H9 (cell line): ENCODE results near the gene CCSER1. TPM values are rescaled to one million over a fixed set of nuclear protein-coding genes. Genes with fewer than 3 reads are reported as not detected.

Experiments used
- DNase-seq: peaks from one replicate; pipeline ENCODE4 v3.0.0-alpha.2; 2017
- H2AFZ ChIP-seq: one replicate; pipeline ENCODE4 v1.6.1; 2013; ENCODE audit warnings: mild to moderate bottlenecking, low read length, control low read depth, moderate library complexity
- H2AK5ac ChIP-seq: 2 replicates; pipeline ENCODE4 v1.6.1; 2013; ENCODE audit warnings: low read length, control low read depth, mixed read lengths; ENCODE audit not compliant: insufficient read length
- H2BK120ac ChIP-seq: one replicate; pipeline ENCODE4 v1.6.1; 2013; ENCODE audit warnings: low read depth, mild to moderate bottlenecking, low read length, control low read depth, inconsistent platforms; ENCODE audit not compliant: poor library complexity, severe bottlenecking
- H2BK12ac ChIP-seq: 2 replicates; pipeline ENCODE4 v1.6.1; 2013; ENCODE audit warnings: low read length, control low read depth, mixed read lengths, low read depth; ENCODE audit not compliant: insufficient read length
- H2BK15ac ChIP-seq: 2 replicates; pipeline ENCODE4 v1.6.1; 2013; ENCODE audit warnings: low read depth, low read length, control low read depth
- H2BK20ac ChIP-seq: one replicate; pipeline ENCODE4 v1.6.1; 2013; ENCODE audit warnings: low read depth, mild to moderate bottlenecking, low read length, control low read depth, inconsistent platforms; ENCODE audit not compliant: poor library complexity, severe bottlenecking
- H2BK5ac ChIP-seq: 2 replicates; pipeline ENCODE4 v1.6.1; 2013; ENCODE audit warnings: low read length, control low read depth, mixed read lengths; ENCODE audit not compliant: insufficient read length
- H3K14ac ChIP-seq: 2 replicates; pipeline ENCODE4 v1.6.1; 2013; ENCODE audit warnings: low read length, control low read depth; ENCODE audit not compliant: insufficient read depth
- H3K18ac ChIP-seq: 2 replicates; pipeline ENCODE4 v1.6.1; 2013; ENCODE audit warnings: low read depth, mild to moderate bottlenecking, mixed read lengths, low read length, control low read depth; ENCODE audit not compliant: insufficient read length
- H3K23ac ChIP-seq: 2 replicates; pipeline ENCODE4 v1.6.1; 2013; ENCODE audit warnings: low read length, control low read depth, mixed read lengths, low read depth; ENCODE audit not compliant: insufficient read length
- H3K23me2 ChIP-seq: 2 replicates; pipeline ENCODE4 v1.6.1; 2013; ENCODE audit warnings: low read depth, mild to moderate bottlenecking, mixed read lengths, low read length, control low read depth; ENCODE audit not compliant: insufficient read length, poor library complexity, severe bottlenecking
- H3K27ac ChIP-seq: 2 replicates; pipeline ENCODE4 v1.5.1; 2013; ENCODE audit warnings: low read length, control low read depth, mixed read lengths, low read depth; ENCODE audit not compliant: insufficient read length
- H3K27me3 ChIP-seq: 2 replicates; pipeline ENCODE4 v1.6.1; 2013; ENCODE audit warnings: low read length, control low read depth, inconsistent platforms; ENCODE audit not compliant: insufficient read depth
- H3K4ac ChIP-seq: 2 replicates; pipeline ENCODE4 v1.6.1; 2013; ENCODE audit warnings: low read depth, mild to moderate bottlenecking, control low read depth, inconsistent platforms, low read length, moderate library complexity
- H3K4me1 ChIP-seq: 2 replicates; pipeline ENCODE4 v1.6.1; 2013; ENCODE audit warnings: low read length, control low read depth, inconsistent platforms; ENCODE audit not compliant: insufficient read depth
- H3K4me2 ChIP-seq: 2 replicates; pipeline ENCODE4 v1.6.1; 2013; ENCODE audit warnings: low read length, control low read depth, mixed read lengths; ENCODE audit not compliant: insufficient read length, insufficient read depth
- H3K56ac ChIP-seq: 2 replicates; pipeline ENCODE4 v1.6.1; 2013; ENCODE audit warnings: low read depth, mild to moderate bottlenecking, mixed read lengths, low read length, control low read depth; ENCODE audit not compliant: insufficient read length
- H3K79me1 ChIP-seq: 2 replicates; pipeline ENCODE4 v1.6.1; 2013; ENCODE audit warnings: low read depth, mild to moderate bottlenecking, moderate library complexity, low read length, control low read depth, inconsistent platforms; ENCODE audit not compliant: insufficient read depth, poor library complexity, severe bottlenecking
- H3K79me2 ChIP-seq: 2 replicates; pipeline ENCODE4 v1.6.1; 2013; ENCODE audit warnings: low read length, control low read depth, inconsistent platforms; ENCODE audit not compliant: insufficient read depth
- H3K9ac ChIP-seq: 2 replicates; pipeline ENCODE4 v1.6.1; 2013; ENCODE audit warnings: low read length, control low read depth, mixed read lengths; ENCODE audit not compliant: insufficient read length; ENCODE audit errors: extremely low read depth
- H3K9me3 ChIP-seq: one replicate; pipeline ENCODE4 v1.6.1; 2013; ENCODE audit warnings: low read depth, low read length, inconsistent platforms; ENCODE audit not compliant: control insufficient read depth
- H3T11ph ChIP-seq: one replicate; pipeline ENCODE4 v1.6.1; 2013; ENCODE audit warnings: mild to moderate bottlenecking, low read length, control low read depth, inconsistent platforms
- H4K20me1 ChIP-seq: one replicate; pipeline ENCODE4 v1.6.1; 2013; ENCODE audit not compliant: control insufficient read depth, insufficient read length, insufficient read depth
- H4K5ac ChIP-seq: 2 replicates; pipeline ENCODE4 v1.6.1; 2013; ENCODE audit warnings: low read depth, mild to moderate bottlenecking, mixed read lengths, low read length, control low read depth; ENCODE audit not compliant: insufficient read length
- H4K8ac ChIP-seq: replicated peaks from 2 replicates; pipeline ENCODE4 v1.6.1; 2013; ENCODE audit warnings: low read length, control low read depth, mixed read lengths, low read depth; ENCODE audit not compliant: insufficient read length
- H4K91ac ChIP-seq: 2 replicates; pipeline ENCODE4 v1.6.1; 2013; ENCODE audit warnings: low read depth, mild to moderate bottlenecking, moderate library complexity, mixed read lengths, low read length, control low read depth; ENCODE audit not compliant: insufficient read length
- H3K27ac Mint-ChIP-seq, 3 experiments: 2 replicates in 2 of 3; 3 replicates in 1 of 3; pipeline ENCODE4 v1.8.0; 2020 to 2021; ENCODE audit warnings: mixed read lengths in 3 of 3, mild to moderate bottlenecking in 1 of 3, moderate library complexity in 1 of 3
- H3K27me3 Mint-ChIP-seq: 2 replicates; pipeline ENCODE4 v1.8.0; 2021; ENCODE audit warnings: low read depth, mild to moderate bottlenecking, moderate library complexity, mixed read lengths
- H3K36me3 Mint-ChIP-seq, 3 experiments: 2 replicates in 2 of 3; 3 replicates in 1 of 3; pipeline ENCODE4 v1.8.0; 2020 to 2021; ENCODE audit warnings: low read depth in 3 of 3, mixed read lengths in 3 of 3; ENCODE audit not compliant: insufficient read depth in 1 of 3
- H3K4me1 Mint-ChIP-seq, 2 experiments: 2 replicates each; pipeline ENCODE4 v1.8.0; 2020; ENCODE audit warnings: mixed read lengths in 2 of 2
- H3K4me3 Mint-ChIP-seq, 2 experiments: 2 replicates in 1 of 2; 3 replicates in 1 of 2; pipeline ENCODE4 v1.8.0; 2020 to 2021; ENCODE audit warnings: mild to moderate bottlenecking in 2 of 2, mixed read lengths in 2 of 2, moderate library complexity in 1 of 2
- H3K9me3 Mint-ChIP-seq, 2 experiments: 2 replicates in 1 of 2; 3 replicates in 1 of 2; pipeline ENCODE4 v1.8.0; 2020; ENCODE audit warnings: mild to moderate bottlenecking in 2 of 2, mixed read lengths in 2 of 2, moderate library complexity in 1 of 2
- CTCF ChIP-seq: fragments of 200-600 bp; sonication (generic); conservative IDR thresholded peaks from 3 replicates; pipeline ENCODE4 v1.8.0; 2021; ENCODE audit warnings: antibody characterized with exemption, mild to moderate bottlenecking
- WGBS: extraction: QIAGEN DNeasy Blood & Tissue Kit; methylation state at CpG from one replicate; pipeline ENCODE4 v1.1.7; 2013; ENCODE audit warnings: missing lambda C conversion rate, low lambda C conversion rate, mixed read lengths; ENCODE audit not compliant: insufficient read length; ENCODE audit errors: extremely low coverage; 5-methylcytosine and 5-hydroxymethylcytosine counted together
- total RNA-seq: library from RNA; stranded (reverse); gene quantifications from 2 replicates; pipeline ENCODE4 v1.2.1, GENCODE V29; 2021

Gene CCSER1
- total RNA-seq, 1 experiment from 2014 or later, result 0.37 TPM

GRCh38 chr4:90442619-90443018 lies 315.4 kb downstream of the CCSER1 start:
- no peaks in the 10 kb centered on the region for H3K36me3 Mint-ChIP-seq
- Histone ChIP-seq H3K23me2 (no peaks in the 10 kb centered on the region), H2AFZ (no peak overlapping the region), H3K4me2 (no peak overlapping the region), H2BK5ac (no peak overlapping the region), H3T11ph (no peak overlapping the region), H3K23ac (no peak overlapping the region), H2BK15ac (no peak overlapping the region), H3K18ac (no peak overlapping the region), H3K27me3 (no peaks in the 10 kb centered on the region), H3K4me1 (no peaks in the 10 kb centered on the region), H4K8ac (no peak overlapping the region), H4K20me1 (no peaks in the 10 kb centered on the region), H2BK20ac (no peak overlapping the region), H3K27ac (no peak overlapping the region), H2BK12ac (no peak overlapping the region), H3K9ac (no peak overlapping the region), H2BK120ac (no peak overlapping the region), H3K56ac (no peak overlapping the region), H3K14ac (no peak overlapping the region), H3K4ac (no peak overlapping the region), H3K79me1 (no peaks in the 10 kb centered on the region), H4K5ac (no peak overlapping the region), H3K79me2 (no peaks in the 10 kb centered on the region), H2AK5ac (no peak overlapping the region), H3K9me3 (no peaks in the 10 kb centered on the region), H4K91ac (no peak overlapping the region)
- DNase-seq, result no peak
- H3K9me3 Mint-ChIP-seq, result no peaks in the 10 kb centered on the region
- no peak overlapping the region for H3K27ac Mint-ChIP-seq
- WGBS, result no CpG with 5 or more reads among the region's 2 CpGs
- no peak overlapping the region for H3K4me3 Mint-ChIP-seq
- no peaks in the 10 kb centered on the region for H3K27me3 Mint-ChIP-seq
- H3K4me1 Mint-ChIP-seq, result no peaks in the 10 kb centered on the region
- no peak for TF ChIP-seq CTCF
